Measurements from ENCODE around the gene NEDD9.

DNA sequence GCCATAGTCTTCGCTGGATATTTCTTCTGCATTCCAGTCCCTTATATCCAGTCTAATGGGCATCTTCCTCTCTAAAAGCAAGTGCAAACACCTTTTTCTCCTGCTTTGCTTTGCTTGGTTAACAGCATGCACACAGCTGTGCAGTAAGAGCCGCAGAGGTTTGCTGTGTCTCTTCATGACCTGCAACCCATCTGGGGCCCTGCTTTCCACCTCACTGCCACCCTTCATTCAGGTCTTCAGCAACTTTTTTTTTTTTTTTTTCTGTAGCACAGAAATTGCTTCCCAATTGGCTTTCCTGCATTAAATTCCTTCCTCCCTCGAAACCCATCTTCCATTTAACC, 14.4 kb downstream of the NEDD9 start:
- no peak for TF ChIP-seq POLR2AphosphoS5 (IDR thresholded peaks at IDR 0.05; ENCODE audit: low read depth)
- TF ChIP-seq CTCF (IDR thresholded peaks at IDR 0.05; ENCODE audit: insufficient read depth, low read length) = no peak
- TF ChIP-seq REST (IDR thresholded peaks at IDR 0.05; ENCODE audit: insufficient replicate concordance, low read depth) = no peak
- no peak for TF ChIP-seq GABPA (IDR thresholded peaks at IDR 0.05; ENCODE audit: low read depth)
- TF ChIP-seq SPI1 (IDR thresholded peaks at IDR 0.05; ENCODE audit: borderline replicate concordance, low read depth) = no peak

Data from HL-60 (cell line).